ENCODE results near the gene CDH13. TPM values are rescaled to one million over a fixed set of nuclear protein-coding genes. Genes with fewer than 3 reads are reported as not detected.

The CDH13 gene
- total and polyA plus RNA-seq, 2 experiments from 2014 or later = 1.2 to 1.5 TPM

DNA sequence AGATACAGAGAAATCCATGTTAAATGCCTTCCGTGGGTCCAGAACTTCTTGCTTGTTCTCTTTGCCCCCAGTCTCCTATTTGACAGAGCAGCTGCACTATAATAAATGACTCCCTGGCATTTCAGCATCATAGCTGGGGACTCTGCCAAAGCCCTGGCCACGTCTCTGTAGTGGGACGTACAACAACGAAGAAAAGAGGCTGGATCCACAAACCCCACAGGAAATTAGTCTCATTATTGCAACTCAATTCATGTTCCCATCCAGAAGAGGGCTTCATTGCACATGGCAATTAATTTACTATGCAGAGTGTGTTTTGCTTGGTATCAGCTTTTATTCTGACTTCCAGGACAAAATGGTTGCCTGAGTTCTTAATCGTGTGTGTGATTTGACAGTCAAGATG, 121.3 kb downstream of the CDH13 start:
- Histone ChIP-seq H4K20me1 (ENCODE audit: insufficient read depth, poor library complexity, severe bottlenecking) (no peaks in the 10 kb centered on the region), H3K27me3 (peaks cover 10% of the 10 kb centered on the region), H3K27ac (no peak overlapping the region), H3K9me2 (replicated peaks; ENCODE audit: insufficient read depth) (no peaks in the 10 kb centered on the region), H3K36me3 (replicated peaks; ENCODE audit: insufficient read depth, low read depth) (no peaks in the 10 kb centered on the region), H3K4me1 (ENCODE audit: insufficient read depth) (no peaks in the 10 kb centered on the region), H3K4me3 (no peak overlapping the region), H3K4me2 (no peak overlapping the region), H3K79me2 (no peaks in the 10 kb centered on the region), H2AFZ (no peak overlapping the region), H3K9me3 (ENCODE audit: low read depth) (no peaks in the 10 kb centered on the region)
- 83% methylated on average over 5 of the region's 5 CpGs for WGBS (ENCODE audit: low lambda C conversion rate, missing lambda C conversion rate)
- no peak for DNase-seq (ENCODE audit: low spot score)
- no peak for TF ChIP-seq EZH2 (IDR thresholded peaks at IDR 0.05; ENCODE audit: borderline replicate concordance)
- TF ChIP-seq EZH2phosphoT487 (IDR thresholded peaks at IDR 0.05; ENCODE audit: low read depth, severe bottlenecking, unreplicated experiment) = no peak
- TF ChIP-seq, protein P1, sequence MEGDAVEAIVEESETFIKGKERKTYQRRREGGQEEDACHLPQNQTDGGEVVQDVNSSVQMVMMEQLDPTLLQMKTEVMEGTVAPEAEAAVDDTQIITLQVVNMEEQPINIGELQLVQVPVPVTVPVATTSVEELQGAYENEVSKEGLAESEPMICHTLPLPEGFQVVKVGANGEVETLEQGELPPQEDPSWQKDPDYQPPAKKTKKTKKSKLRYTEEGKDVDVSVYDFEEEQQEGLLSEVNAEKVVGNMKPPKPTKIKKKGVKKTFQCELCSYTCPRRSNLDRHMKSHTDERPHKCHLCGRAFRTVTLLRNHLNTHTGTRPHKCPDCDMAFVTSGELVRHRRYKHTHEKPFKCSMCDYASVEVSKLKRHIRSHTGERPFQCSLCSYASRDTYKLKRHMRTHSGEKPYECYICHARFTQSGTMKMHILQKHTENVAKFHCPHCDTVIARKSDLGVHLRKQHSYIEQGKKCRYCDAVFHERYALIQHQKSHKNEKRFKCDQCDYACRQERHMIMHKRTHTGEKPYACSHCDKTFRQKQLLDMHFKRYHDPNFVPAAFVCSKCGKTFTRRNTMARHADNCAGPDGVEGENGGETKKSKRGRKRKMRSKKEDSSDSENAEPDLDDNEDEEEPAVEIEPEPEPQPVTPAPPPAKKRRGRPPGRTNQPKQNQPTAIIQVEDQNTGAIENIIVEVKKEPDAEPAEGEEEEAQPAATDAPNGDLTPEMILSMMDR (IDR thresholded peaks at IDR 0.05; ENCODE audit: poor library complexity) = no peak

DNA sequence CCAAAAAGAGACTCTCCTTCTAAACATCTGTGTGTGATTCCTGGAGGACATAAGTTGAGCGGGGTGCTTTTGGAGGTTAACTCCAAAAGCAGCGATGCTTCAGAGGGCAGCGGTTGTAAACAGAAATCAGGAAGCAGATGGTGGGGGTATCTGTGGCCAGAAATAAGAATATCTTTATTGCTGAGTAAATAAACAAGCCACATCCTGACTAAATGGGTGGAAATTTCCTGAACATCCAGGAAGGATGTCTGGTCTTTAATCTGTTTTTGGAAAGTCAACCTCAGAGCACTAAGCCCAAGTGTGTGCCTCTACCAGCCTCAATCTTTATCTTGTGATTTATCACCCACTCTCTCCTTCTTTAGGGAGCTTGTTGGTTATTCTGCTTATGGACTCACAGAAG, 123.3 kb downstream of the CDH13 start:
- Histone ChIP-seq H3K9me2 (replicated peaks; ENCODE audit: insufficient read depth) (no peaks in the 10 kb centered on the region), H3K4me3 (no peak overlapping the region), H4K20me1 (ENCODE audit: insufficient read depth, poor library complexity, severe bottlenecking) (no peaks in the 10 kb centered on the region), H3K4me1 (ENCODE audit: insufficient read depth) (no peaks in the 10 kb centered on the region), H3K27ac (no peak overlapping the region), H3K9me3 (ENCODE audit: low read depth) (no peaks in the 10 kb centered on the region), H3K79me2 (no peaks in the 10 kb centered on the region), H3K36me3 (replicated peaks; ENCODE audit: insufficient read depth, low read depth) (no peaks in the 10 kb centered on the region), H3K4me2 (no peak overlapping the region), H2AFZ (no peak overlapping the region), H3K27me3 (peaks cover 10% of the 10 kb centered on the region)
- DNase-seq (ENCODE audit: low spot score) = no peak
- WGBS (ENCODE audit: low lambda C conversion rate, missing lambda C conversion rate) = 68% methylated on average over 3 of the region's 3 CpGs
- TF ChIP-seq, protein P1 (IDR thresholded peaks at IDR 0.05; ENCODE audit: poor library complexity) = no peak
- no peak for TF ChIP-seq EZH2phosphoT487 (IDR thresholded peaks at IDR 0.05; ENCODE audit: low read depth, severe bottlenecking, unreplicated experiment)
- no peak for TF ChIP-seq EZH2 (IDR thresholded peaks at IDR 0.05; ENCODE audit: borderline replicate concordance)

DNA sequence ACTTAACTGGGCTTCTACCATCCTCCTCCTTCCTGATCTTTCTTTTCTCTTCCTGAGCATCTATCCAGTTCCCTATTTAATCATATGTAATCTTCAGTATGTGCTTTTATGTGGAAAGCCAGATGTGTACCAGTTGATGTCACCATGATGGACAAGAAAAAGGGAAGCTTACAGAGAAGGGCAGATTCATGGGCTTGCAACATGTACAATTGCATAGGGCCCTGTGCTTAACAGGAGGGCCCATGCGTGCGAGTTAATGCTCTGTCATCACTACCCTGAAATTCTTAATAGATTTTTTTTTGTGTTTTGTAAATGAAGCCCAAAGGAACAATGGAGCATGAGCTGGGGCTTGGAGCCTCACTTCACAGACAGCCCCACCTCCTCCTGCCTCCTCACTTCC, 124.3 kb downstream of the CDH13 start:
- WGBS (ENCODE audit: low lambda C conversion rate, missing lambda C conversion rate) = 90% methylated on average over 2 of the region's 2 CpGs
- Histone ChIP-seq H3K4me1 (ENCODE audit: insufficient read depth) (no peaks in the 10 kb centered on the region), H4K20me1 (ENCODE audit: insufficient read depth, poor library complexity, severe bottlenecking) (no peaks in the 10 kb centered on the region), H3K79me2 (no peaks in the 10 kb centered on the region), H3K9me2 (replicated peaks; ENCODE audit: insufficient read depth) (no peaks in the 10 kb centered on the region), H3K36me3 (replicated peaks; ENCODE audit: insufficient read depth, low read depth) (no peaks in the 10 kb centered on the region), H2AFZ (no peak overlapping the region), H3K27ac (no peak overlapping the region), H3K9me3 (ENCODE audit: low read depth) (no peaks in the 10 kb centered on the region), H3K4me2 (no peak overlapping the region), H3K27me3 (peaks cover 10% of the 10 kb centered on the region), H3K4me3 (no peak overlapping the region)
- no peak for DNase-seq (ENCODE audit: low spot score)
- TF ChIP-seq, protein P1 (IDR thresholded peaks at IDR 0.05; ENCODE audit: poor library complexity) = no peak
- no peak for TF ChIP-seq EZH2phosphoT487 (IDR thresholded peaks at IDR 0.05; ENCODE audit: low read depth, severe bottlenecking, unreplicated experiment)
- TF ChIP-seq EZH2 (IDR thresholded peaks at IDR 0.05; ENCODE audit: borderline replicate concordance) = no peak

DNA sequence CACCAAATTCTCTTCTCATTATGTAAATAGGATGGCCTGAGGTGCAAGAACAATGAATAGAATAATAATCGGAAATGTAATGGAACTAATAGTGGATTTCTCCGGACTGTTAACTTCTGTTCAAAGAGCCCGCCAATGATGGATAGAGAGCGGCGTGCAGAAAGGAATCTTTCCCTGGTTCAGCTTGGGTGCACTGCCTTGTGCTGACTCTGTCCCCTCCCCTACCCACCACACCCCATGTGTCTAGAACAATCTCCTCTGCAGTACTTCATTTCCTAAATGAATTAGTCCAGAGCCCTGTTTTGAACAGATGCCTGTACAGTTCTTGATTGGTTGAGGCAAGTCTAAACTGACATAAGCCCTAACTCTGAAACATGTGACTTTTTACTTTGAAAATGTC, 125.4 kb downstream of the CDH13 start:
- WGBS (ENCODE audit: low lambda C conversion rate, missing lambda C conversion rate) = 91% methylated on average over 5 of the region's 5 CpGs
- no peaks in the 10 kb centered on the region for H3K79me2 ChIP-seq
- no peaks in the 10 kb centered on the region for H4K20me1 ChIP-seq (ENCODE audit: insufficient read depth, poor library complexity, severe bottlenecking)
- H3K4me1 ChIP-seq (ENCODE audit: insufficient read depth) = no peaks in the 10 kb centered on the region
- DNase-seq (ENCODE audit: low spot score) = no peak
- no peak overlapping the region for H3K27ac ChIP-seq
- TF ChIP-seq, protein P1 (IDR thresholded peaks at IDR 0.05; ENCODE audit: poor library complexity) = no peak
- no peaks in the 10 kb centered on the region for H3K36me3 ChIP-seq (replicated peaks; ENCODE audit: insufficient read depth, low read depth)
- peaks cover 6% of the 10 kb centered on the region for H3K27me3 ChIP-seq
- no peaks in the 10 kb centered on the region for H3K9me2 ChIP-seq (replicated peaks; ENCODE audit: insufficient read depth)
- H3K9me3 ChIP-seq (ENCODE audit: low read depth) = no peaks in the 10 kb centered on the region
- H3K4me2 ChIP-seq = no peak overlapping the region
- no peak overlapping the region for H2AFZ ChIP-seq
- no peak overlapping the region for H3K4me3 ChIP-seq

All from hepatocyte (in vitro differentiated cells).